Lower leg skin (tissue), 4 donors: ENCODE measurements around the gene EIF1AD. TPM values are rescaled to one million over a fixed set of nuclear protein-coding genes. Genes with fewer than 3 reads are reported as not detected.

Experiments
- DNase-seq, 2 donors: peaks; one replicate each; pipeline ENCODE4 v3.0.0-alpha.2; 2019; ENCODE audit warnings: low spot score in 2 of 2
- H3K4me3 ChIP-seq: fragments of 200-600 bp; sonication (generic); 2 replicates; pipeline ENCODE4 v1.5.1; 2017; ENCODE audit warnings: mild to moderate bottlenecking, low read depth; ENCODE audit not compliant: poor library complexity, severe bottlenecking
- POLR2A ChIP-seq, 2 donors: fragments of 450-650 bp; IDR thresholded peaks; one replicate each; pipeline ENCODE4 v1.6.1; 2016 to 2017; ENCODE audit warnings: antibody characterized with exemption in 2 of 2, mild to moderate bottlenecking in 1 of 2, moderate library complexity in 1 of 2
- whole genome bisulfite sequencing, 2 donors: methylation state at CpG; one replicate each; pipeline ENCODE4 v1.1.5; 2018; 5-methylcytosine and 5-hydroxymethylcytosine counted together
- intact Hi-C: fragments of 100-400 bp; cut with DNase I; formaldehyde crosslinking; loops from one replicate; pipeline ENCODE4 v1.15.0; 2023; ENCODE audit warnings: low total_unique reads
- total RNA-seq, 4 donors: library from RNA; depleted of rRNA; stranded (reverse); fragments of >200 nt; gene quantifications; one replicate each; pipeline ENCODE4 v1.1.0, GENCODE V29; 2016
- TF ChIP-seq, protein P1 (sequence below), 3 donors: fragments of 450-650 bp; IDR thresholded peaks; one replicate each; pipeline ENCODE4 v1.5.1; 2016; ENCODE audit warnings: antibody characterized with exemption in 3 of 3, mild to moderate bottlenecking in 3 of 3, moderate library complexity in 2 of 3

EIF1AD gene, protein sequence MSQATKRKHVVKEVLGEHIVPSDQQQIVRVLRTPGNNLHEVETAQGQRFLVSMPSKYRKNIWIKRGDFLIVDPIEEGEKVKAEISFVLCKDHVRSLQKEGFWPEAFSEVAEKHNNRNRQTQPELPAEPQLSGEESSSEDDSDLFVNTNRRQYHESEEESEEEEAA
- 10 to 100 TPM; 48.3 to 66.0 (median 57.2) TPM for total RNA-seq

DNA sequence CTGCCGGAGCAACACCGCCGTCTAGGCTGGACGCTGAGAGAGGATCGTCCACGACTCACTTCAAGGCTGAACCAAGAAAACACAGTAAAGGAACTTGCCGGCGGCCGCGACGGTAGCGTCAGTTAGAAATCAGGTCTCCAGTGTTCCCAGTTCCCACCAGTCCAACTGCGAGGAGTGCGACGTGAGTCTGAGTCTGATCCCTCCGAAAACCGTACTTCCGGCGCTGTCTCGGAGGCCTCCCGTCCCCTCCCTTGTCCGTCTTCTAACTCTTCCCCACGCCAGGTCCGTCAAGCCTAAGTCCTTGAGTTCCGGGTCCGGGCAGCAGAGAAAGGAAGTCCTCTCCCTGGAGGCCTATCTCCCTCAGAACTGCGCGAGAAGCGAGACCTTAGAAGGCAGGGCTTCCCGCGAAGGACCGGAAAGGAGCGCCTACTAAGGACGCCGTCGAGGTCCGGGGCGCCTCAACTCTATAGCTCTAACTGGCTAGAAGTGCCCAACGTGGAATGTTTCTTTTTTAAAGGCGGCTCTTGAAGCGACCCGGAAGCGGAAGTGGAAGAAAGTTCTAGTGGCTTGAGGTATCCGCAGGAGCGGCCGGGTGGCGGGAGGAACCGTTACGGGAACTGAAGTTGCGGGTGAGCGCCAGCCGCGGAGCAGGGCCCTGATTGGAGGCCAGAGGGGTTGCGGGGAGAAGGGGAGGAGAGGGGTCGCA, at the start of gene EIF1AD, which contains the start of gene BANF1:
Gene EIF1AD, minus strand, starts transcription at position 216 of the 706 bp plus-strand sequence. CDS start 1,768 bp downstream, outside the sequence.
Gene BANF1, plus strand, starts transcription at position 562 of the 706 bp plus-strand sequence. CDS start 748 bp downstream, outside the sequence.
- 0% methylated on average over 55 of the region's 55 CpGs for WGBS, 2 donors
- peak; percentile 93 to 98 for DNase-seq
- peak within 1 kb of the TSS; percentile 92 for H3K4me3 ChIP-seq
- intact Hi-C loops: no loop called here
- TF ChIP-seq, protein P1, sequence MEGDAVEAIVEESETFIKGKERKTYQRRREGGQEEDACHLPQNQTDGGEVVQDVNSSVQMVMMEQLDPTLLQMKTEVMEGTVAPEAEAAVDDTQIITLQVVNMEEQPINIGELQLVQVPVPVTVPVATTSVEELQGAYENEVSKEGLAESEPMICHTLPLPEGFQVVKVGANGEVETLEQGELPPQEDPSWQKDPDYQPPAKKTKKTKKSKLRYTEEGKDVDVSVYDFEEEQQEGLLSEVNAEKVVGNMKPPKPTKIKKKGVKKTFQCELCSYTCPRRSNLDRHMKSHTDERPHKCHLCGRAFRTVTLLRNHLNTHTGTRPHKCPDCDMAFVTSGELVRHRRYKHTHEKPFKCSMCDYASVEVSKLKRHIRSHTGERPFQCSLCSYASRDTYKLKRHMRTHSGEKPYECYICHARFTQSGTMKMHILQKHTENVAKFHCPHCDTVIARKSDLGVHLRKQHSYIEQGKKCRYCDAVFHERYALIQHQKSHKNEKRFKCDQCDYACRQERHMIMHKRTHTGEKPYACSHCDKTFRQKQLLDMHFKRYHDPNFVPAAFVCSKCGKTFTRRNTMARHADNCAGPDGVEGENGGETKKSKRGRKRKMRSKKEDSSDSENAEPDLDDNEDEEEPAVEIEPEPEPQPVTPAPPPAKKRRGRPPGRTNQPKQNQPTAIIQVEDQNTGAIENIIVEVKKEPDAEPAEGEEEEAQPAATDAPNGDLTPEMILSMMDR (IDR thresholded peaks at IDR 0.05): peak in 1 of 3 donors; percentile 11
- TF ChIP-seq POLR2A (IDR thresholded peaks at IDR 0.05): no peak

DNA sequence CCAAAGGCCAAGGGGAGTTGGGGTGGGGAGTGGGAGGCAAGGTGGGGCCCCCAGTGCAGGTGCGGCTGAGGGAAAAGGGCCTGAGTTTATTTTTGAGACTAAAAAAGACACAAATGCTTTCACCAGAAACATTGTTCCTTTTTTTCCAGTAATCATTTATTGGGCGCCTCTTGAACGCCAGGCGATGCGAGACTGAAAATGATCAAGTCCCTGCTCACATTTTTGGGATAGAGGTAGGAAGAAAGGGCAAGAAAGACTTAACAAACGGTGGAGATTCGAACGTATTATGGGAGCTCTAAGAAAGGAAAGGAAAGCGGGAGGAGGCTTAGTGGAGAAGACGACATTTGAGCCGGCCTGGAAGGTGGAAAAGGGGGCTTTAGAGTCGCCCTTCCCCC, 49.4 kb upstream of the EIF1AD start:
- intact Hi-C loops: no loop called here
- WGBS, 2 donors: 22 to 23% methylated on average over 12 of the region's 12 CpGs
- DNase-seq: no peak
- H3K4me3 ChIP-seq: peak overlapping the region; percentile 74
- TF ChIP-seq POLR2A (IDR thresholded peaks at IDR 0.05): no peak
- TF ChIP-seq, protein P1 (IDR thresholded peaks at IDR 0.05): no peak

DNA sequence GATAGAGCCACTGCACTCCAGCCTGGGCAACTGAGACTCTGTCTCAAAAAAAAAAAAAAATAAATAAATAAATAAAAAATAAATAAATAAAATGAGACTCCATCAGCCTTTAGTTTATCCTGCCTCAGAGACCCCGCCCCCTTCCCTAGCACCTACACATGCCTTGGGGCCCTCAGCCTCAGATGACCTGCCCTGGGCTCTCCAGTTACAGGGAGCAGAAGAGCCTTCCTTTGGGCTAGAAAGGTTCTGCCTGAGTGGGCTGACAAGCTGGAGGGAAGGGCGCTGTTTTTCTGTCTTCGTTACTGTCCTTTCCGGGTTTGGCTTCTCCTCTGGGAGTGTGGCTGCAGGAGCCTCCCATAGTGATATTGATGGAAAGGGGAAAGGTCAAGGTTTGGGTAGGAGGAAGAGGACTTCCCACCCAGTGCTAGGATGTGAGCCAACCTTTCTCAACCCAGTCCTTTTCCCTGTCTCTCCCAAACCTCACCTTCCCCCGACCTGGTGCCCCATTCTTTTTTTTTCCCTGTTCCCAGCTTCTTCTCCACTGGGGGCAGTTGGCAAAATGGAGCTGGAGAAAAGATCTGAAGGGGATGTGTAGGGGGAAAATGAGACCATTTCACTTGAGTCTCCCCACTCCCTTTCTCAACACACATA, 48.7 kb upstream of the EIF1AD start:
- no peak overlapping the region for H3K4me3 ChIP-seq
- TF ChIP-seq, protein P1 (IDR thresholded peaks at IDR 0.05): no peak
- no peak for TF ChIP-seq POLR2A (IDR thresholded peaks at IDR 0.05)
- no peak for DNase-seq
- WGBS, 2 donors: 82 to 86% methylated on average over 5 of the region's 5 CpGs
- intact Hi-C loops: no loop called here

DNA sequence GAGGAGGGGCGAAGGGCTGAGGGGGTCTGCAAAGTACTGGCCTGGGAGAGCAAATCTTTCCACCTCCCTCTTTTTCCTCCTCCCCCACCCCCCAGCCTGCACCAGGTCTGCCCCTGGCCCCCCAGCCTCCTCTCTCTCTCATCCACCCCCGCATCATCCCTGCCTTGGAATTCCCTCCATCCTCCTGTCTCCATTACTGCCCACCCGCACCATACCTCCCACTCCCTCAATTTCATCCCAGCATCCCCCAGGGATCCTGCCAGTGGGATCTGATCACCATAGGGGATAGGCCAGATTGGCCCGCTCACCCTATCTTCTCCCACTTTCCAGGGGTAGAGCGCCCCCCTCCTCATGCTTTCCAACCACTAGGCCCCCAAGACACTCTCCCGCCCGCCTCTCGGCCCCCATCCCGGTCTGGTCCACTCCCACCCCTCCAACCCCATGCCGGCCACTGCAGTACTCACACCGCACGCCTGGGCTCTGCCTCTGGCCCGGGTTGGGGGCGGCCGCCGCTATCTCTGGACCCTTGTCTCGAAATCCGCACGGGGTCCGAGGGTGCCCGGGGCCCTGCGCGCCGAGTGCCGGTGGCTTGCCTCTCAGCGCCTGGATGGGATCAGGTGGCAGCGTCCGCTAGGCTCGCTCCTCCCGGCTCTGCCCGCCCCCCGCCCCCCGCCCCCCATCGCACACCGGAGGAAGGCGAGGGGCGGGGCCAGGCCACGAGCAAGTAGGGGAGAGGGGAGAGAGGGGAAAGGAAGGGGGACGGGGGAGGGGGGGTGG, 46.8 kb upstream of the EIF1AD start, which contains the start of gene GAL3ST3:
Gene GAL3ST3, minus strand, starts transcription at position 615 of the 777 bp plus-strand sequence. CDS start 3,746 bp downstream, outside the sequence.
- H3K4me3 ChIP-seq: no peak within 1 kb of the TSS
- TF ChIP-seq, protein P1 (IDR thresholded peaks at IDR 0.05): no peak
- TF ChIP-seq POLR2A (IDR thresholded peaks at IDR 0.05): no peak
- WGBS, 2 donors: 15 to 24% methylated on average over 29 to 31 of the region's 39 CpGs
- DNase-seq: no peak
- intact Hi-C loops: no loop called here

DNA sequence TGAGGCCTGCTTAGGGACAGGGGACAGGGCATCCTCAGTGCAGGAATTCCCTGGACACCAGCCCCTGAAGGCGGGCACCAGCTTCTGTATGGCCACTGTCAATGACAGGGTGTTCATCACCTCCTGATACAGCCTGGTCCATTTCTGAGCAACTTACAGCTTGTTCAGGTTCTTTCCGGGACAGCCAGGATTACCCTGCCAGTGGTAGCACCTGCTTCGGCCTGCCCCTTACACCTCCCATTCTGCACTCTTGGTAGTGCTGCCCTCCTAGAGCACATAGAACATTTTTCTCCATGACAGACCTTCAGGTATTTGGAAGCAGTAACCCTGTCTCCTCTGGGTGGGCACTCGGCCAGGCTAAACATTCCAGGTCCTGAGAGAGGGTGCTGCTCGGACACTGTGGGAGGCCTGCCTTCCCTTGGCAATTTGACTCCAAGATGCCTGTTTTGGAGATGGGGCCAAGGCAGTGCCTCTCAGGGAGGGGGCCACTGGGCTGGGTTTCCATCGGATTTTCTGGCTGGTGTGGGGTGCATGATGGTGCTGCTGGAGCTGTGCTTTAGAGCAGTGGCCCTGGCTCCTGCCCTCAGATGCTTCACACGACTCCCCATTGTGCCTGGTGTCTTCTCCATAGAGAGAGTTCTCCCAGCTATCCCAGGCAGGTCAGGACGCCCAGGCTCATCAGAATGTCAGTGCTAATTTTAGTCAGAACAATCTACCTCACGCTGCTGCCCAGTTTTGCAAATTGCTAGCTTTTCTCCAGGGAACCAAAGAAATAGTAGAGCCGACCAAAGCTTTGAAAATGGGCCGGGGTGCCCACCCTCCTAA, 45.8 kb upstream of the EIF1AD start:
- DNase-seq: no peak

More for the DNA sequence above, 45.8 kb upstream of the EIF1AD start:
- intact Hi-C loops: no loop called here
- 85 to 91% methylated on average over 11 of the region's 11 CpGs for WGBS, 2 donors
- no peak overlapping the region for H3K4me3 ChIP-seq
- TF ChIP-seq, protein P1 (IDR thresholded peaks at IDR 0.05): no peak
- no peak for TF ChIP-seq POLR2A (IDR thresholded peaks at IDR 0.05)
